HG03469 (cell line): Measurements from ENCODE around the gene SRGAP1.
A peak's percentile ranks its signal among the peaks of the same experiment; 100 is the strongest.

Experiments used
- ATAC-seq: cut with Tn5 transposase; IDR thresholded peaks from one replicate; pipeline ENCODE4 v1.9.1; 2021; ENCODE audit warnings: mild to moderate bottlenecking, moderate library complexity, moderate number of reproducible peaks; ENCODE audit not compliant: unreplicated experiment

SRGAP1 gene

GRCh38 chr12:63900922-63901793 lies 56.7 kb downstream of the SRGAP1 start:
- no peak for ATAC-seq

- ATAC-seq: no peak
These were observed 60.2 kb downstream of the SRGAP1 start for GRCh38 chr12:63904653-63905052.

- no peak for ATAC-seq
These were observed 61.0 kb downstream of the SRGAP1 start for GRCh38 chr12:63905544-63905943.

DNA sequence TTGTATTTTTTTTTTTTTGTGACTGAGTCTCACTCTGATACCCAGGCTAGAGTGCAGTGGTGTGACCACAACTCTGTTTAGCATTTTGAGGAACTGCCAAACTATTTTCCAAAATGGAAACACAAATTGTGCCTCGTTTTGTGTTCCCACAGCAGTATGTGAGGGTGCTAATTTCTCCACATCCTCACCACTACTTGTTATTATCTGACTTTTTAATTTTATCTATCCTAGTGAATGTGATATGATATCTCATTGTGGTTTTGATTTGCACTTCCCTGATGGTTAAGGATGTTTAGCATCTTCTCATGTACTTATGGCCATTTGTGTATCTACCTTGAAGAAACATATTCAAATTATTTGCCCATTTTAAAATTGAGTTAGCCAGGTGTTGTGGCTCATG lies 62.4 kb downstream of the SRGAP1 start:
- no peak for ATAC-seq

DNA sequence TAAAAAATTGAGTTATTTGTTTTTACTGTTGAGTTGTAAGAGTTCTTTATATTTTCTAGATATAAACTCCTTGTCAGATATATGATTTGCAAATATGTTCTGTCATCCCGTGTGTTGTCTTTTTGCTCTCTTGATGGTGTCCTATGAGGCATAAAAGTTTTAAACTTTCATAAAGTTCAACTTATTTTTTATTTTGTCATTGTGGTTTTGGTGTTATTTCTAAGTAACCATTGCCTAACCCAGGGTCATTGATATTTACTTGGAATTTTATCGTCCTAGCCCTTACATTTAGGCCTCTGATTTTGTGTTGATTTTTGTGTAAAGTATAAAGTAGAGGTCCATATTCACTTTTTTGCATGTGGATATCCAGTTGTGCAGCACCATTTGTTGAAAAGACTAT lies 63.1 kb downstream of the SRGAP1 start:
- ATAC-seq: no peak

DNA sequence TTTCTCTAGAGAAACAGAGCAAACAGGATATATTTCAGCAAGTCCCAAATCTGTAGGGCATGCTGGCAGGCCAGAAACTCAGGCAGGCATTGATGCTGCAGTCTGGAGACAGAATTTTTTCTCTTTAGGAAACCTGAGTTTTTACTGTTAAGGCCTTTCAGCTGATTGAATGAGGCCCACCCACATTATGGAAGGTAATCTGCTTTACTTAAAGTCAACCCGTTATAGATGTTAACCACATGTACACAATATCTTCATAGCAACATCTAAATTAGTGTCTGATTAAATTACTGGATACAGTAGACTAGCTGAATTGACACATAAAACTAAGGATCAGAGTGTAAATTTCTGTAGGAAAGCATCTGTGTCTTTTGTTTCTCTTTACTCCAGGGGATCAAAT lies 65.2 kb downstream of the SRGAP1 start:
- ATAC-seq: no peak

DNA sequence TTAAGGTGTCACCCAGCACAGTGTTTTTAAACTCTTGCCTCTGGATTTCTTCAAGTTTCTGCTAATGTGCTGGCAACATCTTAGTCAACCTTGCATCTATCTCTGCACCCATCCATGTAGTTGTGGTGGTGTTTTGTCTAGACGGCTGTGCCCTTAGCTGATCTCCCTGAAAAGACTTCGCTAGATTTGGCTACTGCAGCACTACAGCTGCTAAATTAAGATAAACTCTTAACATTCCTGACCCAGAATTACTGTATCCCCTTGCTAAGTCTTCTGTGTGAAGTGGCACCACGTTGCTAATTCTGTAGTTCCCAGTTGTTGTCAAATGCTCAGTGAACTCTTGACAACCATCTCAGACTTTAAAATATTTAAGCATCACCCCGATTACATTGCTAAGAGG lies 66.8 kb downstream of the SRGAP1 start:
- ATAC-seq: no peak

- no peak for ATAC-seq
These were observed 68.2 kb downstream of the SRGAP1 start for GRCh38 chr12:63912651-63913050.

GRCh38 chr12:63913929-63914328 lies 69.4 kb downstream of the SRGAP1 start:
- ATAC-seq: no peak

GRCh38 chr12:63915105-63915800 lies 70.8 kb downstream of the SRGAP1 start:
- no peak for ATAC-seq

DNA sequence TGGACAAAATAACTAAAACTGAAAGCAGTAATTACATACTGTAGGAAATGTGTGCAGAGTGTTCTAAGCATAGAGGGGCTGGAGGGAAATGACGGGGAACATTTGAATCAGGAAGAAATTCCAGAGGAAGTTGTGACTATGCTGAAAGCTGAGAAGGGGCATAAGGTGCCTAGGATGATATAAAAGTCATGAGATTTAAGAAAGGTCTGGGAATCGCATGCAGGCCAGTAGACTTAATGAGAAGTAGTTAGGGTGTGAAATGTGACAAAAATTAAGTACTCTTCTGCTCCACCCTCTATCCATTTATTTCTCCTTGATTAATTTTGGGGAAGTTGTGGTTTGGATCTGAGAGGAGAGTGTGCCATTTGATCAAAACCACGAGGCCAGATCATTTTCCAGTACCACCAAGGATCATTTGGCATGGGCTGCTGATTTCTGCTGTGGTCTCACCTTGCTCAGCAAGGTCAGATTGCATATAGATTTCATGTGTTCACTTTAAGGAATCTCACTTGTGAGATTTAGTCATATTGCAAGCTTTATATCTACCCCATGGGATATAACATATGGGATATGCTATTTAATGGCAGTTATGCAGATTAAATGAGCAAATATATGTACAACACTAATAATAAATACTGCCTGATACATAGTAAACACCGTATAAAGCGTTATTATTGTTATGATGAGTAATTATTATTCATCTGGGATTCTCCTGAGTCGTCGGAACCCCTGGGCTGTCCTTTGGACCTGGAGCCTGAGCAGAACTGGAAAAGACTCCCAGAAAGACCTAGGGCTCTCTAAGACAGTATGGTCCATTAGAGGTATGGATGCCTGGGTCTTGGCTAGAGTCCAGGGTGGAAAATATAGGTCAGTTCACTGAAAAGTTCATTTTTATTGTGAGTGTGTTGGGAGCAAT lies 72.3 kb downstream of the SRGAP1 start:
- no peak for ATAC-seq

DNA sequence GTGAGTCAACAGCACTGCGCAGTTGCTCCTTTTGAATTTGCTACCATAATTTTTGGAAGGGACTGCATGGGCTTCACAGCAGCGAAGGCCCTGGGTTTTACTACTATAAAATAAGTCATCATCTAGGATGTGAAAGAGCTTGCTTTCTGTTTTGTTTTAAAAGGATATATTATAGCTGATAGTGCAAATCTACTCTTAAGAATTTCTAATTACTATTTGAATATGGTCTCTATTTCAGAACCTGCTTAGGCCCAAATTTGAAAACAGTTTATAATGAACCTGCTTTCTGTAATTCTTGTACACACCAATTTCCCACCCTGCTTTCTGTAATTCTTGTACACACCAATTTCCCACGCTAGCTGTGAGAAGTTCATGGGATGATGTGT lies 73.0 kb downstream of the SRGAP1 start:
- ATAC-seq: no peak

DNA sequence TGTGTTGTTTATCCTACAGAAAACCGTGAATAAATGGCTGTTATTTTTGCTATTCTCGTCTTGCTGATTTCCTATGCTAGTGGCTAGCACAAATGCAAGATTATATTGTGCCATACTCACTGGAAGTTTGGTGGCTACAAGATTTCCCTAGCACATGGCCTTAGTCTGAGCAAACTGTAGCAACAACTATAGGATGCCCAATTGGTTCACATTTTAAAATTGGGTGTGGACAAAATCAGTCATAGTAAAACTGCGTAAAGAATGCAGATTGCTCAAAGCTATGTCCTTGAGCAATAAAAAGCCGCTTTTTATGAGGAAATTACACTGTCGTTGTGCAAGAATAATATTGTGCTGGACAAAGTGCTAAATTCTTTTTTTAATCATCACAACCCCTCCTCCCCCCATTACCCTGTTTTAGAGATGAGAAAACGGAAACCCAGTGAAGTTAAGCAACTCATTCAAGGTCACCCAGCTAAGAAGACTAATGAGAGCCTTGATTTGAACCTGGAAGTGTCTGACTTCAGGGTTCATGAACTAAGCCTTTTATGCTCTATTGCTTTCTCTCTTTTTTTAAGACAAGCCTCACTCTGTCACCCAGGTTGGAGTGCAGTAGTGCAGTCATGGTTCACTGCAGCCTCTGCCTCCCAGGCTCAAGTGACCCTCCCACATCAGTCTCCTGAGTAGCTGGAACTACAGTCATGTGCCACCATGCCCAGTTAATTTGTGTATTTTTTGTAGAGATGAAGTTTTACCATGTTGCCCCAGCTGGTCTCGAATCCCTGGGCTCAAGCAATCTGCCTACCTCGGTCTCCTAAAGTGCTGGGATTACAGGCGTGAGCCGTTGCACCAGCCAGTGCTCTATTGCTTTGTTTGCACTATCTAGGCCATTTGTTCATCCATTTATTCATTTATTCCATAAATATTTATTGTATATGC lies 73.6 kb downstream of the SRGAP1 start:
- ATAC-seq: peak; percentile 96

GRCh38 chr12:63918800-63919300 lies 74.3 kb downstream of the SRGAP1 start:
- ATAC-seq: no peak

DNA sequence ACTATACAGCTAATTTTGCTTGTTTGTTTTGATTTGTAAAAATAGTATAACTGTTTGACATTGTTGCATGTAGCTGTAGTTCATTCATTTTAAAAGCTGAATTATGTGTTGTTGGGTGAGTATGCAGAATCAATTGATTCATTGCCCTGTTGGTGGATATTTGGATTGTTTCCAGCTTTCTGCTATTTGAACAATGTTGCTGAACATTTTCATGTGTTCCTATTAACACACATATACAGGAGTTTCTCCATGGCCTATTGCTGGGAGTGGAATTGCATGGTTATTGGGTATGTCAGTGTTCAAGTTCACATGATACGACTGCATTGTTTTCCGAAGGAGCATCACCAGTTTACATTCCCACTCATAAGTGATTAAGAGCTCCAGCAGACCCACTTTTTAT lies 75.3 kb downstream of the SRGAP1 start:
- no peak for ATAC-seq

- no peak for ATAC-seq
These were observed 76.7 kb downstream of the SRGAP1 start for GRCh38 chr12:63921157-63921556.

- ATAC-seq: no peak
These were observed 78.0 kb downstream of the SRGAP1 start for GRCh38 chr12:63922474-63922873.

GRCh38 chr12:63924781-63925180 lies 80.3 kb downstream of the SRGAP1 start:
- no peak for ATAC-seq

DNA sequence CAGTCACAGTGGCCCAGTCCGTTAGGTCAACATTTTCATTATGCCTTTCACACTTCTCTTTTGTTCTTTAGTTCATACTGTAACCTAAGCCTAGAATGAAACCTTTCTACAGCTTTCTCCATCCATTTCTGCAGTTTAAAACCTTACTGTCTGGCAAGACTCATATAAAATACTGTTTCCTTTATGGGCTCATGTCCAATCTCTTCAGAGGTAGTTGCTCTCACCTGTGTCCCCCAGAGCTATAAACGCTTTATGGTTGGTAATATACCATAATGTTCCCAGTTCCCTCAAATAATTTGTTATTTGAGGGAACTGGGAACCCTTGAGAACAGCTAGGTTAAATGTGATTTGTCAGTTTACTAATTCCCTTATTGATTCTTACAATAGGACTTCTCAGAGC lies 83.0 kb downstream of the SRGAP1 start:
- ATAC-seq: no peak

- ATAC-seq: no peak
These were observed 83.8 kb downstream of the SRGAP1 start for GRCh38 chr12:63928305-63928704.
